GM19463 (cell line): Measurements from ENCODE around the gene SS18L1.

Experiments used
- ATAC-seq: cut with Tn5 transposase; IDR thresholded peaks from one replicate; pipeline ENCODE4 v1.9.1; 2021; ENCODE audit warnings: mild to moderate bottlenecking, moderate library complexity; ENCODE audit not compliant: unreplicated experiment

SS18L1 gene

DNA sequence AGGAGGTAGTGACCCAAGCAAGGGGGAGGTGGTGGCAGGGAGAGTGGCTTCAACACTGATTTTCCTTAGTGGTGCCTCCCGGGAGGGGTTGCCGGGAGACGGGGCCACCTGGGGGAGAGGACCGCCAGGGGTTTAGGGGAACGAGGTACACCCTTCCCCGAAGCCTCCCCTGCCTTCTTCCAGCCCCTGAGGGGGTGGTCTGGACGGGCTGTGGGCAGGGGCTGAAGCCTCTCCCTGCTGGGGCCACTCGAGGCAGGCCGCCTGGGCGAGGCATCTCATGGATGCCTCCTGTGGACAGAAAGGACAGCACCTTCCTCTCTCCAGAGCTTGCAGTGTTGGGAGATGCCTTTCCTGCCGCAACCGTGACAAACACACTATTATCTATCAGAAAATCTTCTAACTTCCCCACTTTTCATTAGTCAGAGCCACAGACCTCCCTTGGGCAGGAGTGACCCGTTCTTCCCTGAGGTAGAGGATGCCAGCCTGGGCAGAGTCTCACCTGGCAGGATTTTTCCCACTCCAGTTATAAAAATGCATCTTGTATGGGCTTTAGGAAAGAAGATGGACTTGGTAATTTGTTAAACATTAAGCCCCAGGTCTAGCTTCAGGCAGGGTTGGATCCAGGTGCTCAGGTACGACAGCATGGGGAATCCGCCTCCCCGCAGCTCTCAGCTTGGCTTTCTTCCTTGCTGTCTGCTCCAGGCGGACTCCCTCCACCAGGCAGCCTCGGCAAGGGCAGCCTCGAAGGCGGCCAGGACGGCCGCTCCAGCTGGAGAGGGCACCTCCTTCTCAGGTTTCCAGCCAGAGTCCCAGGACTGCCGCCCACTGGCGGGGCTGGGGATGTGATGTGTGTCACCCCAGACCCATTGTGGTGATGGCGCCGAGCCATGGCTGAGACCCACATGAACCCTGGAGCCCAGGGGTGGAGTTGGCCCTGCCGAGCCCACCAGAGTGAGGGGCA is 65.5 kb downstream of the SS18L1 start:
- no peak for ATAC-seq

DNA sequence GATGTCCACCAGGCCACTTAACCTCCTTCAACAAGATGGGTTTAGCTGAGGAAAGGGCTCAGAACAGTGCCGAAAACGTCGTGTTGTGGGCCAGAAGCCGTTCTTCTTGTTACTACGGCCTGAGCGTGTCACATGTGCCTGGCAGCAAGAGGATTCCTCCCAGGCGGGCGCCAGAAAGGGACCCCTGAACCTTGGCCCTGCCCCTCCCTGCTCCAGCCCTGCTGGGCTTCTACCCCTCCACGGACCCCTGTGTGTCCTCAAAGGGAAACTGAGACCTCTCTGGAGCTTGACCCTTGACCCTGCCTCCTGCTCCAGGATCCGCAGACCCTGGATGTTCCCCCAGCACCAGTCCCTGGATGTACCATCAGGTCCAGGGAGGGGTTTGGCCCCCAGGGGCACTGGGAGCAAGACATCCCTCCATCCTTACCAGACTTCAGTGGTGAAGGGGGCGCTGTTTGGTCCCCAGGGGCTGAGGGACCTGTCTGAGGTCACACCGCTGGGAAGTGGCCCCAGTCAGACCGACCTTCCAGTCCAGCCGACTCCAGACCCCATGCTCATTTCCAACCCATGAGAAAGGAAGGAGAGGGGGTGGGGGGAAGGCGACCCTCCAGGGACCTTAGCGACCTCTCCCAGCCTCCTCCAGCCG is 66.4 kb downstream of the SS18L1 start:
- ATAC-seq = no peak

DNA sequence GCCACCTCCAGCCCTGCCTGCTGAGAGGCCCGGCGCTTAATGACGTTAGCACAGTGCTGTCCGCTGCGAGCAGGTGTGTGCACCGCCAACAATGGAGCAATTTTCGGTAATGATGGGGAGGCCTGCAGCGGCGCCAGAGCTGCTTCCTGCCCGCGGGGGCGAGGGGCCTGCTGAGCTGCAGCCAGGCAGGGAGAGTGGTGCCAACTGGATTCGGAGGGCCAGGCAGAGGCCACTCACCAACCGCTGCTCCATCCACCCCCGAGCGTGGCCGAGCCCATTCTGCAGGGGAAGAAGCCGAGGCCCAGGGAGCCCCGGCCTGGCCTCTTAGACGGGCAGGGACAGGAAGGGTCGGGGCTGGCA is 66.9 kb downstream of the SS18L1 start:
- ATAC-seq = no peak

DNA sequence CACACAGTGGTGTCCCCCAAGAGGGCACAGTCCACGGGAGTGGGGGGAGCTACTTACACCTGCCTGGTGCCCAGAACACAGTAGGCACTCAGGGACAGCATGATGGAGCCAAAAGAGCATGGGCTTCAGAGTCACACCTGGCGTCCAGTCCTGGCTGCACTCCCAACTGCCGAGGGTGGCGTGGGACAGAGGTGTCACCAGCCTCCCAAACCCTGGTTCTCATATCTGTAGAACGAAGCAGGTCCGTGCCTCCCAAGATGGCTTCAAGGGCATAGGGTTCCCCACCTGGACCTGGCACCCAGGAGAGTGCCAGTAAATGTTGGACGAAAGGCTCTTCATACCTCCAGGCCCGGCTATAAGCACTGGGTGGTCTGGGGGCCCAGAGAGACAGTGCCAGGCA is 67.6 kb downstream of the SS18L1 start:
- no peak for ATAC-seq

DNA sequence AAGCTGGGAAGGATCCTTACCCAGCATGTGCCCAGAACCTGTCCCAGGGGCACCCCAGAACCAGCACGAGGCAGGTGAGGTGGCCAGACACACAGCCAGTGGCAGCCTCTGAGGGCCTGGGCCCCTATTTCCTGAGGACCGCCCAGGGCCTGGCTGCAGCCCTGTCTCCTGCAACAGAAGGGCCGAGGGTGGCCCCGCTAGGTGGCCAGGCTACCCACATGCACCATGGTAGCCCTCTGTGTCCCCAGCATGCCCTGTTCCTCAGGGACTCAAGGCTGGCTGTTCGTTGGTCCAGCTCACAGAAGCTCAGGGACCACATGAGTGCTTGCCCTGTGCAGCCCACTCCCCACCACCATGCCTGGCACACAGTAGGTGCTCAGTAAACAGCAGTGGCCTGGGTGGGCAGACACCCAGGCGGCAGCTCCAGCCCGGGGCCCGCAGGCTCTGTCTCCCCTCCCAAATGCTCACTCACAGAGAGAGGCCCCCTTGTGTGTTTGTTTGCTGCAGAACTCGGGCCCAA is 68.3 kb downstream of the SS18L1 start:
- no peak for ATAC-seq

DNA sequence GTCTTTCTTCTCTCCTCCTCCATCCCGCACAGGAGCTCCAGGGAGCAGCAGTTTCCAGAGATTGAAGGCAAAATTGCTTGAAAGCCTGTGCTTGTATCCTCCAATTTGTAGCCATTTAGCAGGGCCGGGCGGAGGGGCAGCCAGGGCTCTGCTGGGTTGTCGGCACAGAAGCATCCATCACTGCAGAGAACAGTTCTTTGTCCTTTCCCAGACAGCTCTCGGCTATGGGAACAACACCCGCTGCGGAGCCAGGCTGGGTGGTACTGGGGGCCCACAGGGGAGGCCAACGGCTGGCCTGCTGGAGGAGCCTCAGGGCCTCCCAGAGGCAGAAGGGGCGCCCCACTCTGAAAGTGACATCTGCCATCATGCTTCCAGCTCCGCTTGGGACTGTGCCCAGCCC is 68.7 kb downstream of the SS18L1 start:
- ATAC-seq = no peak

DNA sequence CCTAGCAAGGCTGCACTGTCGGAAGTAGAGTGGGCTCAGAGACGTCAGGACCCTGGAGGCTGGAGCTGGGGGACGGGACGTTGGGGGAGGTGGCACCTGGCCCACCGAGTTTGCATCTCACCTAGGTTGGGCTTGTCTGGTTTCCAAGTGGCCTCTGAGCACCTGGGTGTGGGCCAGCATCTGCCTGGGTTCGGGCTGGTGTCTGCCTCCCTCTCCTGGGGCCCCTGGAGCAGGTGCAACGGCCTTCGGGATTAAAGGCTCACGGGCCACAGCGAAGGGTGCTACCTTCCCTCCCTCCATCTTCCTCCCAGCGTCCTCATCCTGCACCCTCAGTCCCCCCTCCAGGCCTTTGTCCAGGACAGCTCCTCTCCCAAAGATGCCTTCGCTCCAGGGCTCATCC is 70.5 kb downstream of the SS18L1 start:
- ATAC-seq = no peak

DNA sequence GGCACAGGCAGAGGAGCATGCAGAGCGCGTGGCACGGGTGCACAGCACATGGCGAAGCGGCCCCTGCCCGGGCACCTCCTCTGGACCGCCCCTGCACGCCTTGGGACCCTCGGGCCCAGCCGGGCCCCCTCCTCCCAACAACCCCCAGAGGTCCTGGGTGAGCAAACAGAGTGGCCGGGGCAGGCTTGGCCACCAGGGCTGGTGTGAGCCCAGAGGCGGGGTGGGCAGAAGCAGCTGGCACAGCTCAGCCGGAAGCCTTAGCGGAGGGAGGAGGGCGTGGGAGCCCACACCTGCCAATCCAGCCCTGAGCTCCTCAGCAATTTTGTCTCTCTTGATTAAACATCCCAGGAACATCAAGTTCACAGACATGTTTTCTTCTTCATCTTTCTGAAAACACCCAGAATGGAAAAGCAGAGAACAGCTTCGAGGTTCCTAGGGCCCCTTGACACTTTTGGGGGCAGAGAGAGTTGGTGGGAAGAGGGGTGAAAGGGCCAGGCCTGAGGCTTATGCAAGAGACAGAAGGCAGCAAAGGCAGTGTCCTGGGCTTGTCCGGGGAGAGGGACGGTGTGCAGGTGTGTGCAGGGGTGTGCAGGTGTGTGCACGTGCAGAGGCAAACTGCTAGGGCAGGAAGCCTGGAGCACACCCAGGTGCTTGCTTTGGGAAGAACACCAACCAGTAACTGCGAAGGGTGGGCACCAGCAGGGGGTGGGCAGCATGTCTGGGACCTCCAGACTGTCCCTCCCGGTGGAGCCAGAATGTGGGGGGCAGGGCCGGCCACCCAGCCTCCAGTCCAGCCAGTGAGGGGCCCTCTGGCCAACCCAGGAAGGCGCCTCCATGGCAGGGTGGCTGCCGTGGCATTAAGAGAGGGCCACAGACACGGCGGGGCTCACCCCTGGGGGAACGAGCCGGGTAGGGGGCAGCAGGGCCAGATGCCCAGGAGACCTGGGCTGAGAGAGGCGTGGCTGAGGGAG is 71.7 kb downstream of the SS18L1 start:
- no peak for ATAC-seq

DNA sequence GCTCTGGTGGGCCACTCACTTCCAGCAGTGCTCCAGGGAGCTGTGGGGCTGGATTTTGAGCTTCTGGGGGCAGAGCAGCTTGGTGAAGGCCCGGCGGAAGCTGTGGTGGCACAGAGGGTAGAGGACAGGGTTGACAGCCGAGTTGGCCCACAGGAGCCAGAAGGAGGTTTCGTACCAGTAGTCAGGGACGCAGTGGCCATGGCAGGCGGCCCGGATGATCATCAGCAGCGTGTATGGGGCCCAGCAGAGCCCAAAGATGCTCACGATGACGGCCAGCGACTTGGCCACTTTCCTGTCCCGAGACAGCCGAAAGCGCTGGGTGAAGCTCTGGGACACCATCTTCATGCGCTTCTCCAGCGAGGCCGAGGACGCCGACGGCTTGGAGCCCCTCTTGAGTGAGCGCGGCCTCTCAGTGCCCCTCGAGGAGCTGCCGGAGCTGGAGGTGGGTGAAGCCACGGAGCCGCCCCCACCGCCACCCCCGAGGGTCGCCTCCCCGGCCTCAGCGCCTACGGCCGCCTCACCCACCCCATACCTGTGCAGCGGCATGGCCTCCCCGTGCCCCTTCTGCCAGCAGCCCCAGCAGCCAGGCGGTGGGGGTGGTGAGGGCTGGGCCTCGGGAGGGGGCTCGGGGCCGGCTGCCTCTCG is 72.5 kb downstream of the SS18L1 start:
- no peak for ATAC-seq

DNA sequence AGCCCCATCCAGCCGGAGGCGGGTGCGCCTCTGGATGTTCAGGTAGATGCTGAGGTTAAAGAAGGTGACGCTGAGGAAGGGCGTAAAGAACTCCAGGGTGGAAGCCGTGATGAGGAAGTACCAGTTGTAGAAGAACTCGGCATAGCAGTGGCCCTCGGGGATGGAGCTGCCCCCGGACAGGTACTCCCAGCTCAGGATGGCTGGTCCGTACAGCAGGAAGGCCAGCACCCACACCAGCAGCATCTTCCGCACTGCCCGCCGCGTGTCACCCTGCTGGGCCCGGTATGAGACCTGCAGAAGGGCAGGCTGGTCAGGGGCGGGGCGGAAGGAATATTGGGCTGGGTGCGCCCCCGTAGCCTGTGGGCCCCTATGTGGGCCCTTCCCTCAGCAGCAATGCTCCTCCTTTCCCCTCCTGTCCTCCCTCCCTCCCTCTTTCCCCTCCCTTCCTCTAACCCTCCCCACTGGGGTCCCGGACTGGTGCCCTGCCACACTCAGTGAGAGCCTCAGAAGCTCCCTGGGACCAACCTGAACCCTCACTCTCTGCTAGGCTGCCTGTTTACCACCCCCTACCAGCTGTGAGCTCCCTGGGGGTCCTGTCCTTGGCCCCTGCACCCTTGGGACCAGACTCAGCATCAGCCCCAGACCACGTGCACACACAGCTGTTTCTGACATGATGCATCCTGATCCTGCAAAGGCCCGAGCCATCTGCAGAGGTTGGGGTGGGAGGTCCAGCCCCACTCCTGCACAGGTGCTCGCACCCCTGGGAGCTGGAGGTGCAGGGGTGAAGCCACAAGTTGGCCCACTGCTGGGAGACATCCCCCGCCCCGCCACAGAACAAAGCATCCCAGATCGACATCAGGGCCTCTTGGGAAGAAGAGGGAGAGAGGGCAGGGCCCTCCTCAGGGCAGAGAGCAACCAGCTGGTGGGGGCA is 73.3 kb downstream of the SS18L1 start:
- ATAC-seq = no peak

DNA sequence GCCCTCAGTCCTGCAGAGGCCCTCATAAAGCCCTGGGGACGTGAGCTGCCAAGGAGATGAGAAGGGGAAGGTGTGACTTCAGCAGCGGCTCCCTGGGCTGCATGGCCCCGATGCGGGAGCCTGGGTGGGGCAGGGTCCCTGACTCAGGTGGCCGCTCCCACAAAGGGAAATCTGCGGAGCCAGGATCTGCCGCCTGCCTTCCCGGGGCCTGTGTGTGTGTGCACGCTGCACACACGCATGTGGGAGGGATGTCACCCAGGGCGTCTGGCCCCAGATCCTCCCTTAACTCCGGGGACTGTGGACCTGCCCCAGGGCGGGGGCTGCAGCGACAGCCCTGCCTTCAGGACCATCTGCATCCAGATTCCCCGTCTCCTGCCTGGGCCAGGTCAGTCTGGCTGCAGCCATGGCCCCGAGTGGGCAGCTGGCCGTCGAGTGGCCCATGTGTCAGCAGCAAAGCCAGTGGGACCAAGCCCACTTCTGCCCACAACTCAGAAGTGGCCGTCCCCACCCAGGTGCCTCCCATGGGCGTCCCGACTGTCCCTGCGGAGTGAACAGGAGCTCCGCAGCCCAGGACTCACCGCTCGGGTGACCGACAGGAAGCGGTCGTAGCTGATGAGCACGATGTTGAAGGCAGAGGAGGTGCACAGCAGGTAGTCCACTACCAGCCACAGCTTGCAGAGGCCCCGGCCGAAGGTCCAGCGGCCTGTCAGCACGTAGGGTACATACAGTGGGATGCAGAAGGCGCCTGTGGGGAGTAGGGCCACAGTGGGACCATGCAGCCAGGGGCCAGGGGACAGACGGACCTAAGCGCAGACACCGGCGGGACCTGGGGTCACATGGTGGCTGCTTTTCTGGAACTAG is 74.6 kb downstream of the SS18L1 start:
- ATAC-seq = no peak

DNA sequence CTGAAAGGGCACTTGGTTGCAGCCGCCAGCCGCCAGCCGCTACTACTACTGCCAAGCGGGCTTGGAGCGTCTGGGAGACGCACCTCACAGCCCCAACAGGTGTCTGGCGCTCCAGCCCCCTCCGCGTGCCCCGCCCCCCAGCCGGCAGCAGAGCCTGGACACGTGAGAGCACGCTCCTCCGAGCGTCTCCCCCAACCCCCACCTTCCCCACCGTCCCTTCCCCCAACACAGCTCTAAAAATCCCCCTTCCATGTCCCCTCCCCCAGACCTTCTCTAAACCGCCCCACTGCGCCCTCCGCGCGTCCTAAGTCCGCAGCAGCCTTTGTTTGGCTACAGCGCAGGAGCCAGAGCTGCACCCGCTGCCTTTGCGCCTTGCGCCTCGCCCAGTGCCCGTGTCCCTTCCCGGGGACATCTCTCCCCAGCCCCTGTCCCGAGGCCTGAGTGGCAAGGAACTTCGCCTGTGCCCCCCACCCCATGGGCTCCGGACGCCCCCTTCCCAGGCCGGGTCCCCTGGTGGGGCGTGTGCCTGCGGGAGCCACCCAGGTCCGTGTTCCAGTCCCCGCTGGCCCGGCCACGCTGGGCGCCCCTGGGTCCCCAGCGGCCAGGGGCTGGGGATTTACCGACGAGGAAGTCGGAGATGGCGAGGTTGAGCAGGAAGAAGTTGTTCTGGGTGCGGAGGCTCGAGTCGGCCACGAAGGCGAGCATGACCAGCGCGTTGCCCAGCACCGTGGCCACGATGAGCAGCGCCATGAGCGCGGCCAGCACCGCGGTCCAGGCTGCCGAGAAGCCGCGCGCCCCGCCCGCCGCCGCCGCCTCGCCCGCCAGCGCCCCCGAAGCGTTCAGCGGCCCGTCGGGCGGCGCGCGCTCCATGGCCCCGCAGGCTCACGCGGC is 75.8 kb downstream of the SS18L1 start:
- ATAC-seq = no peak

DNA sequence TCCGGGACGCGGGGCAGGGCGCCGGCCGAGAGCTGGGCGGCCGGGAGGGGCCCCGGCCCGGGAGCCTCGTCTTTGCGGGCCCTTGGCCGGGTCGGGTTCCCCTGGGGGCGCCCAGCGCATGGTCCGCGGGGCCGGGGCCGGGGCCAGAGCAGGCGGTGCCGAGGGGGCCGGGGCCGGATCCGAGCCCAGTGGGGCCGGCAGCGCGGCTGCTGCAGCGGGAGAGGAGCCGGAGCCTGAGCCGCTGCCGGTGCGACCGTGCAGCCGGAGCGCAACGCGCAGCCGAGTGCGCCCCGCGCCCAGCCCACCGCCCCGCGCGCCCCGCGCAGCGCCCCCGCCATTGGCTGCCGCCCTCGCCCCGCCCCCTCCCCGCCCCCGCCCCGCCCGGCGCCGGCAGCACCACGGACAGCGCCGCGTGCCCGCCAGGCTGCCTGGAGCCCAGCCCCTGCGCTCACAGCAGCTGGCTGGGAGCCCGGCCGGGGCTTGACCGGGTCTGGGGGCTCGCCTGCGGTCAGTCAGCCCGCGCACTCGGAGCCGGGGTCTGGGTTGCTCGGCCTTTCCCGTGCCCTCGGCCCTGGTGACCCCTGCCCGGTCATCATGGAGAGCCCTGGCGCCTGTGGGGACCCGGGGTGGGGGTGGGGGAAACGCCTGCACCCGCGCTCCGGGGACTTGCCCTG is 76.6 kb downstream of the SS18L1 start, which contains the start of gene HRH3:
TSS of gene HRH3 (minus strand) at position 287 of the 674 bp plus-strand sequence. CDS start 308 bp downstream, outside the sequence.
- no peak for ATAC-seq

DNA sequence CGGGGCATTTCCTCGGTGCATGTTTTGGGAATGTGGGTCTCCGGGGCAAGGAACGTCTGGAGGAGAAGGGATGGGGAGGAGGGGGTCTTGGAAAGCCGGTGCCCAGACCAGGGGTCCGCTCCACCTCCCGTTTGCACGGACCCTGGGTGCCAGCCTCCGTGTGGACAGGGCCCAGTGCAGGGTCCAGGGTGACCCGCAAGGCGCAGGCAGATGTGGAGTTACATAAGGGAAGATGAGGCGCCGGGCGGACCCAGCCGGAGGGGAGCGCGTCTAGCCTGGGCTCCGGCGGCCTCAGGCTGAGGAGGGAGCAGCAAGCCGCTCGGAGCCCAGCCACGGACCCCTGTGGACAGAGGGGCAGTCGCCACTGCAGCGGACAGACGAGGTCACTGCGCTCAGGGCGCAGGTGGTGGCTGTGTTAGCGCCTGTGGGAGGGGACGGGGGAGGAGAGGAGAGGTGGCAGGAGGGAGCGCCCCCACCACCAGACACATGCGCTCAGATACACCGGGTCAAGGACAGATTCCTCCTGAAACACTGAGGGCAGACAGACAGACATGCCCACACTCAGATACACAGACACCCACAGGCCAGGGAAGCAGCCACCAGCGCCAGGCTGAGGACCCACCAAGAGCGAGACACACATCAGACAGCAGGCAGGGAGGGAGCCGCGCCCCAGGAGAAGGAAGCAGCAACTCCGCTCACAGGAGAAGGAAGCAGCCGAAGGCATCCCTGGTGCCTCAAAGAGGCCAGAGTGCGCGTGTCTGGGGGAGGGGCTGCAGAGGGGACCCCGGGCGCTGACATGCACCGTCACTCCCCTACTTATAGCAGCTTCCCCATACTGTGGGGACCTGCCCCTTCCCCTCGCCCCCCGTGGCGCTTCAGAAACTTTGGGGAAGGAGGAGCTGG is 77.3 kb downstream of the SS18L1 start:
- ATAC-seq = no peak

DNA sequence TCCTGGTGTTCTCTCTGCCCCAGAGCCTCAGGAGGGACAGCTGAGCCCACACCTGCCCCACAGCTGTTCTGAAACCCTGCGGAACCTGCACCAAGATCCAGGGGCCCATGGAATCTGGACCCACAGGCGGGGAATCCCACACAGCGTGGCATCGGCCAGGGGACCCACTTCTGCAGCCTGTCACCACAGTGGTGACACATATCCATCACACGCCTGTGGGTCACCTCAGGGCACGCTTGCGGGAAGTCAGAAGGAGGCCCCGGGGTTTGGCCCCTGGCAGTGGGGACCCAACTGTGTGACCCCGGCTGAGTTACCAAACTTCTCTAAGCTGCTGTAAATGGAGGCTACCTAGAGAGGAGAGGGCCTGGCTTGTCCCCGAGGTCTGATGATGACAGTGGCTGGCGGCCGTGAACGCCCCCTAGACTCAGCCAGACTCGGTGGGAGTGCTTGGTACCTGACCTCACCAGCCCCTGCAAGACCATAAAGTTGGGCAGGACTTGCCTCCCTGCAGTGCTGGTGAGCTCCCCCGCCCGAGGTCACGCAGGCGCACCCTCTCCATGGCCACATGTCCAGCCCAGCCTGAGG is 78.8 kb downstream of the SS18L1 start:
- ATAC-seq = no peak
